Stimulated activated CD4-positive, alpha-beta T cell treated with anti-CD3 and anti-CD28 coated beads, Interleukin-4, amount 100 ng/mL, for 1 hour (primary cell): Measurements from ENCODE around the gene TNS3.
"Not testable (repeated sequence)": the region's sequence is repeated elsewhere in the genome, so short reads cannot be mapped to it uniquely, and the experiment has no call there.

Experiments
- DNase-seq: peaks from one replicate; pipeline ENCODE4 v3.0.0-alpha.2; 2020

TNS3 gene

DNA sequence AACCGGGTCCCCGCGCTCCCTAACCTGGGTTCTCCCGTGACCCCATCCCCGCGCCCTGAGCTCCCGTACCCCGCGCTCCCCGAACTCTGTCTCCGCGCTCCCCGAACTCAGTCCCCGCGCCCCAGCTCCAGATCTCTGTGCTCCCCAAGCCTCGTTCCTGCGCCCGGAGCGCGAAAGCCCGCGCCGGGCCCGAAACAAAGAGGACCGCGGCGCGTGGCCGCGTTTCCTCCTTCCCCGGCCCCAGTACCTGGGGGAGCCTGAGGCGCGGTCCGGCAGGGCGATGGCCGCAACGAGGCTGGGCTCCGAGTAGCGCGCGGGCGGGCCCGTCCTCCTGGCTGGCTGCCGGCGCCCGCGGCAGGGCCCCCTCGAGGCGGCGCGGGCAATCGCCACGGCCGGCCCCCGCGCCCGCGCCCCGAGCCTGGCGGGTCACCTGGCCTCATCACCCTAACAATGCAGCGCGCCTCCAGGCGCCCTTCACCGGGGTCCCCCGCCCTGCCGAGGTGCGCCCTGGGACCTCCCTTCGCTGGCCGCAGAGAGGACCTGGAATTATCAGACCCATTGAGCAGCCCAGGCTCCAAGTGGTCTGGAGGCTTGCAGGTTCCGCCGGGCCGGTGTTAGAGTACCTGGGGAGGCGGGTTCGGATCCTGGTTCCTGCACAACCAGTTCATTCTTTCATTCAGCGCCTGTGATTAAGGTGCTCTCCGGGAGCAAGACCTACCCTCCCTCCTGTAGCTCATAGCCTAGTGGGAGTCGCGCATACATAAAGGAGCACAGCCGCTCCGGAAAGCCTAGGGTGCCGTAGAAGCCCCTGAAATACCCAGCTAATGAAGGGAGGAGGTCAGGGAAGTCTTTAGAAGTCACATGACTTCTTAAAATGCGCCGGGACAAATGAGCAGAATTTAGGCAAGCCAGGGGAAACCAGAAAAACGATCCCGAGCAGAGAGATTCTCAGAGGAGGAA is at the start of gene TNS3:
TSS of gene TNS3 (minus strand) at position 308 of the 960 bp plus-strand sequence. CDS start 142,475 bp downstream, outside the sequence.
- no peak for DNase-seq

DNA sequence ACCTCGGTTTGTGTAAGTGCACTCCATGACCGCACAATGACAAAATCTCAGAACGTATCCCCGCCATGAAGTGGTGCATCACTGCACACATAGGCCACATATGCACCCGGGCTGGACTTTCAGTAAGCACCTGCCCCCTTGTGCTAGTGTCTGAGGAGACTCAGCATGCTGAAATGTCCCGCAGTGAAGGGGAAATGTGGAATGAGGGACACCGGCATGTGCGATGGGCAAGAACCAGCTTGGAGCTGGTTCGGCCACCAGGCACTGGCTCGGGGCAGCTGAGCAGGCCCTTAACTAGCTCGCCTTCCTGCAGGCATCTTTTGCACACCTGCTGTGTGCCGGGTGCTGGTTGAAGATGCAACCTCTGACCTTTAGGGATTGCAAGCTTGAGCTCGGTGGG is 49.8 kb upstream of the TNS3 start:
- no peak for DNase-seq

GRCh38 chr7:47627580-47628283 is 45.8 kb upstream of the TNS3 start:
- no peak for DNase-seq

DNA sequence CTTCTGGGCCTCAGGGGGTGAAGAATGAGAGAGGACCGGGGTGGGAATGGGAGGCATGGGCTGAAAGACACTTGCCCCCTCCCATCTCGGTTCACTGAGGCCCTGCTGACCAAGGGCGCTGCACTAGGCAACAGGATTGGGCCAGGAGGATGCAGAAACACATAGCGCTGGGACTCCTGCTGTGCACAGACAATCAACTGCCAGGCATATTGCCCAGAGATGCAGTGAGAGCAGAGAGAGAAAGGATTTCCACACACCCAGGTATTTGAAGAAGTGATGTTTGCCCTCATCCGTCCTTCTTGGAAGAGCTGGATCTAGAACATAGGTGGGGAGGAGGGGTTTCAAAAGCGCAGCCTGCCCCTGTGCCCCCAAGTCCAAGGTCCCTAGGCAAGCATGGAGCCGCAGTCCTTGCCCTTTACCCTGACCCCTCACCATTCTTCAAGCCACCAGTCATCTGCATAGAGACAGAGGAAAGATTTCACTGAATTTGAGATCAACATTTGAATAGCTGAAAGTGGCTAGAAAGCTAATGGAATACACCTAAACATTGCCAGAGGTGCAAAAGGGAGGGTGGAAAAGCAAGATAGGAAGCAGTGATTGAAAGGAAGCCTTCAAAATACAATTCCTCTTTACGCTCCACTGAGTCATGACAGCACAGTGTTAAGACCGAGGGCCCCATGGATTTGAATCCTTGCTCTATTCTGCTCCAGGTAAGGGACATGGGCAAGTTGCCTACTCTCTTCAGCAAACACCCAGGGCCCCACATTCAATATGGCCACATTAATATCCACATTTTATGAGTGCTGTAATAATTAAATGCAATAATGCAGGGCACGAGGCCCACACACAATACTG is 44.2 kb upstream of the TNS3 start:
- DNase-seq, result no peak

- no peak for DNase-seq
These were observed 42.8 kb upstream of the TNS3 start for GRCh38 chr7:47624689-47625088.

GRCh38 chr7:47622946-47623640 is 41.2 kb upstream of the TNS3 start:
- no peak for DNase-seq

DNA sequence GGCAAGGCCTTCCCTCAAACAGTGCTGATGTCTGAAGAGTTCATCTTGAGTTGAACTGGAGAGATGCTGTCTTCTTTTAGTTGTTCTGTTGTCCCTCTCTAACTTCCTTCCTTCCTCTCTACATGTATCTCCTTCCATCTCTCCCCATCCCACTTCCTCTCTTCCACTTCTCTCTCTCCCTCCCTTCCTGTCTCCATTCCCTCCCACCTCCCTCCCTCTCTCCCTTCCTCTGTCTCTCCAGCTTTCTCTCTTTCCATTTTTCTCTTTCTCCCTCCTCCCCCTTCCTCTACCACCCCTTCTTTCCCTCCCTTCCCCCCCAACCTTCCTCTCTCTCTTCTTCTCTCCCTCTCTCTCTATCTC is 40.7 kb upstream of the TNS3 start:
- DNase-seq, result no peak

- no peak for DNase-seq
These were observed 40.2 kb upstream of the TNS3 start for GRCh38 chr7:47621979-47622561.

DNA sequence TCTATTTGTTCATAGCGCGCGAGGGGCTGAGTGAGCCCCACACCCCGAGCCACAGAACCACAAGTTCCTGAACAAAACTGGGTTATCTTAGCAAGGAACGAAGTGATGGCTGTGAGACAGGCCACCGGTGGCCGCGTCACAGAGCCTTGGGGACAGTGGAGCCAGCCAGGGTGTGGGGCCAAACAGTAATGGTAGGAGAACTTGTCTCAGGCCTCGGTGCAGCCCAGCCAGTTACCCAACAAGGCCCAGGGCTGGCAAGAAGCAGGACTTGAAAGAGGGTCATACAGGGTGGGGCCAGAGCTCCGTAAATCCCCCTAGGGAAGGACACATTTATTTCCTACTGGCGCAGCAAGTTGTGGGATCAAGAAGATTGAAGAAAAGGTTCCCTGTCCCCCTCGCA is 39.4 kb upstream of the TNS3 start:
- no peak for DNase-seq

- no peak for DNase-seq
These were observed 37.9 kb upstream of the TNS3 start for GRCh38 chr7:47619806-47620205.

- DNase-seq, result no peak
These were observed 35.2 kb upstream of the TNS3 start for GRCh38 chr7:47617131-47617530.

DNA sequence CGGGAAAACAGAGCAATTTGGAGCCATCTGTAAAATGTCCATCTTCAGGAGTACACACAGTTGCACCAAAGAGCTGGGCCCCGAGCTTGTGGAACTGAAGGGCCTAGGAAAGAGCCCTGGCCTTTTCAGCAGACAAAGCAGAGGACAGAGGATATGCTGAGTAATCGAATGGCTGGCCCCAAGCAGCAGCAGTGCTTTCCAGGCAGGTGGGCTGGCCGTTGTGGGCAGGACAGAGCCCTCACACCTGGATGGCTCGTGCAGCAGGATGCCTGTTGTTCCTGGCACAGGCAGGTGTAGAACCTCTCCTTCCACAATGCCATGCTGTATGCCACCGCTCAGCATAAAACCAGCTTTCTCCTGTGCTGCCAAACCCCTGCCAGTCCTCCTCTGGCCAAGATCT is 32.5 kb upstream of the TNS3 start:
- no peak for DNase-seq

DNA sequence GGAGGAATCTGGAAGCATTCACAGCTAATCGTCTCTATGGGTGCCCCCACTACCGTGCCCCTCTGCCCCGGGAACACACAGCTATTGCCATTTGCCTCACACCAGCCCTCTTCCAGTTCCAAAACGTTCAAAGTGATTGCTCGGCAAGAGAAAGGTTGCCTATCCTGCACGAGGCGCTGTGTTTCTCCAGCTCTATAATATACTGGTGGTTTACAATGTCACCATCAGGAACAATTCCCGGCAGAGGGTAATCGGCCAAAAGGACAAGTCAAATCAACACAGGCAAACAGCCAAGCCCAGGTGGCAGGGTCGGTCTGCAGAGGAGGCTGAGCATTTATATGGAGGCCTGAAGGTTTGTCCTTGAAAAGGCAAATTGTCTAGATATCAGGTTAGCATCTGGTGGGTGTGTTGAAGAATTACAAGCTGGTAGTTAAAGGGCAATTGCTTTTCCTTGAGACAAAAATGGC is 29.2 kb upstream of the TNS3 start:
- no peak for DNase-seq

GRCh38 chr7:47610506-47611044 is 28.7 kb upstream of the TNS3 start:
- DNase-seq, result no peak

DNA sequence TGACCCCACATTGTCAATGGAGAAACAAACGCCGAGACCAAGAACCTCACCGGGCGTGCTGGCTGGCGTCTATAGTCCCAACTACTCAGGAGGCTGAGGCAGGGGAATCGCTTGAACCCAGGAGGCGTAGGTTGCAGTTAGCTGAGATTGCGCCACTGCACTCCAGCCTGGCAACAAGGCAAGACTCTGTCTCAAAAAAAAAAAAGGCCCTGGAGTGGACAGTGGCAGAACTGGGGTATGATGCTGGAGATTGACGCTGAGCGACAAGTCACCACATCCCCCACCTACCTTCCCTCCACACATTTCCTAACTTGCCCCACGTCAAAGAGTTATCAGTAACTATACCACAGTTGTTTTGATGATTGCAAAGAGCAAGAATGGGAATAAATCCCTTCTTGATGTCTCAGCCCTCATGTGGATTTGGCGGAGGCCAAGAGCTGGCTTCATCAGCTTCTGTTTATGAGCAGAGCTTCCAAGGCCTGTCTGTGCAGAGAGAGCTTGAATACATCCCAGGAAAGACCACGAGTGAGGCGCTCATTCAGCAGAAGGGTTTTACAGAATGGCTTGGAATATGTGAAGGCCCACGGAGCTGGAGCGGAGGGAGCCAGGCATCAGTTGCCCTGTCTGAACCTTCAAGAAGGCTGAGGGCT is 28.0 kb upstream of the TNS3 start:
- no peak for DNase-seq

DNA sequence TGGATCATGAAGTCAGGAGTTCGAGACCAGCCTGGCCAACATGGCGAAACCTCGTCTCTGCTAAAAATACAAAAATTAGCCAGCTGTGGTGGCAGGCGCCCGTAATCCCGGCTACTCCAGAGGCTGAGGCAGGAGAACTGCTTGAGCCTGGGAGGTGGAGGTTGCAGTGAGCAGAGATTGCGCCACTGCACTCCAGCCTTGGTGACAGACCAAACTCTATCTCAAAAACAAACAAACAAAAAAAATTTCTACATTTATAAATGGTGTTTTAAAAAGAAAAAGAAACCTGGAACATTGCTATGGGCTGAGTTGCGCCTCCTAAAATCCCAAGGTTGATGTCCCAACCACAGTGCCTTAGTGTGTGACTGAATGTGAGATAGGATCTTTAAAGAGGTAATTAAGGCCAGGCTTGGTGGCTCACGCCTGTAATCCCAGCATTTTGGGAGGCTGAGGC is 24.7 kb upstream of the TNS3 start:
- not testable (repeated sequence) for DNase-seq

GRCh38 chr7:47605816-47606575 is 24.1 kb upstream of the TNS3 start:
- no peak for DNase-seq

DNA sequence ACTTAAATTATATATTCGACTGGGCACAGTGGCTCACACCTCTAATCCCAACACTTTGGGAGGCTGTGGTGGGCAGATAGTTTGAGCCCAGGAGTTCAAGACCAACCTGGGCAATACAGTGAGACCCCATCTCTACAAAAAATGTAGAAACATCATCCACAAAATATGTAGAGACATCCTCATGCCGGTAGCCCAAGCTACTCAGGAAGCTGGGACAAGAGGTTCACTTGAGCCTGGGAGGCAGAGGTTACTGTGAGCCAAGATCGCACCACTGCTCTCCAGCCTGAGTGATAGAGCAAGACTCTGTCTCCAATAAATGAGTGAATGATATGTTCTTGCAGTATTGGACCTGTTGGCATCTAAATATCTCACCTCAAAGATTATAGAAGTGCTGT is 22.6 kb upstream of the TNS3 start:
- DNase-seq, result no peak

GRCh38 chr7:47603514-47604255 is 21.8 kb upstream of the TNS3 start:
- DNase-seq, result not testable (repeated sequence)
